ENCODE results near the gene NSUN5.
"Not testable (repeated sequence)": the region's sequence is repeated elsewhere in the genome, so short reads cannot be mapped to it uniquely, and the experiment has no call there.

NSUN5 gene

GRCh38 chr7:73308665-73309214 is at the start of gene NSUN5:
Gene NSUN5 (minus strand): TSS chr7:73308826. CDS start chr7:73308790, 36 bp downstream.
- DNase-seq: peak; percentile 74

- DNase-seq: no peak
These were observed 47.5 kb upstream of the NSUN5 start for GRCh38 chr7:73356159-73356558.

GRCh38 chr7:73354821-73355220 is 46.2 kb upstream of the NSUN5 start:
- no peak for DNase-seq

GRCh38 chr7:73354196-73354595 is 45.6 kb upstream of the NSUN5 start:
- DNase-seq: no peak

GRCh38 chr7:73353243-73353642 is 44.6 kb upstream of the NSUN5 start:
- no peak for DNase-seq

- DNase-seq: no peak
These were observed 44.2 kb upstream of the NSUN5 start for GRCh38 chr7:73352784-73353183.

GRCh38 chr7:73351447-73352167 is 43.0 kb upstream of the NSUN5 start:
- no peak for DNase-seq

- DNase-seq: no peak
These were observed 41.9 kb upstream of the NSUN5 start for GRCh38 chr7:73350306-73351068.

GRCh38 chr7:73349763-73350162 is 41.1 kb upstream of the NSUN5 start:
- no peak for DNase-seq

GRCh38 chr7:73345951-73346350 is 37.3 kb upstream of the NSUN5 start:
- no peak for DNase-seq

- DNase-seq: no peak
These were observed 36.9 kb upstream of the NSUN5 start for GRCh38 chr7:73345538-73345937.

GRCh38 chr7:73343671-73344380 is 35.2 kb upstream of the NSUN5 start:
- DNase-seq: no peak

GRCh38 chr7:73342645-73343044 is 34.0 kb upstream of the NSUN5 start:
- DNase-seq: no peak

GRCh38 chr7:73341877-73342276 is 33.3 kb upstream of the NSUN5 start:
- no peak for DNase-seq

GRCh38 chr7:73340514-73340913 is 31.9 kb upstream of the NSUN5 start:
- no peak for DNase-seq

GRCh38 chr7:73338321-73338720 is 29.7 kb upstream of the NSUN5 start:
- DNase-seq: no peak

- DNase-seq: no peak
These were observed 23.8 kb upstream of the NSUN5 start for GRCh38 chr7:73332447-73332846.

GRCh38 chr7:73330772-73331171 is 22.1 kb upstream of the NSUN5 start:
- DNase-seq: no peak

- DNase-seq: no peak
These were observed 21.4 kb upstream of the NSUN5 start for GRCh38 chr7:73329861-73330581.

GRCh38 chr7:73328696-73329095 is 20.1 kb upstream of the NSUN5 start:
- no peak for DNase-seq

- not testable (repeated sequence) for DNase-seq
These were observed 19.3 kb upstream of the NSUN5 start, which contains the start of the genes FKBP6 and TRIM50 for GRCh38 chr7:73327922-73328321. Gene FKBP6 (plus strand): TSS chr7:73328161. CDS start chr7:73328429, 268 bp downstream. Gene TRIM50 (minus strand): TSS chr7:73328082. CDS start chr7:73324787, 3,295 bp downstream.

GRCh38 chr7:73327449-73327848 is 18.8 kb upstream of the NSUN5 start:
- DNase-seq: not testable (repeated sequence)
